Keratinocyte (primary cell): ENCODE data around the gene SIPA1L3. TPM values are rescaled to one million over a fixed set of nuclear protein-coding genes. Genes with fewer than 3 reads are reported as not detected.

Source experiments
- DNase-seq: peaks from one replicate; pipeline ENCODE4 v3.0.0-alpha.2; 2011; ENCODE audit warnings: low read depth, missing footprints, low spot score
- FAIRE-seq: peaks from 2 replicates; lab custom pipeline; 2011; peaks lifted over from hg19 to GRCh38; lab: Jason Lieb, UNC
- H2AFZ ChIP-seq: 2 replicates; pipeline ENCODE4 v1.6.0; 2012; ENCODE audit warnings: low read length, control low read depth, inconsistent platforms; ENCODE audit not compliant: control insufficient read depth
- H3K27ac ChIP-seq: 2 replicates; pipeline ENCODE4 v1.5.1; 2011; ENCODE audit warnings: low read length; ENCODE audit not compliant: control insufficient read depth, insufficient read depth
- H3K27me3 ChIP-seq: 3 replicates; pipeline ENCODE4 v1.6.0; 2011; ENCODE audit warnings: low read length; ENCODE audit not compliant: control insufficient read depth, insufficient read depth; ENCODE audit errors: extremely low read depth
- H3K36me3 ChIP-seq, 2 experiments: 2 replicates in 1 of 2; 3 replicates in 1 of 2; pipeline ENCODE4 v1.5.1; 2011; ENCODE audit warnings: low read length in 2 of 2, mild to moderate bottlenecking in 1 of 2; ENCODE audit not compliant: control insufficient read depth in 2 of 2, insufficient read depth in 2 of 2; ENCODE audit errors: extremely low read depth in 1 of 2
- H3K4me1 ChIP-seq: 3 replicates; pipeline ENCODE4 v1.5.1; 2011; ENCODE audit warnings: low read length; ENCODE audit not compliant: control insufficient read depth, insufficient read depth; ENCODE audit errors: extremely low read depth
- H3K4me2 ChIP-seq: 3 replicates; pipeline ENCODE4 v1.6.0; 2011; ENCODE audit warnings: low read depth, low read length; ENCODE audit not compliant: control insufficient read depth, insufficient read depth; ENCODE audit errors: extremely low read depth
- H3K4me3 ChIP-seq, 3 experiments: fragments of 200-600 bp in 1 of 3; sonication (generic) in 1 of 3; 2 replicates in 2 of 3; 3 replicates in 1 of 3; pipeline ENCODE4 v1.5.1; 2011 to 2016; ENCODE audit warnings: low read length in 3 of 3, mild to moderate bottlenecking in 3 of 3, control low read depth in 2 of 3, inconsistent platforms in 1 of 3, low read depth in 1 of 3, mixed read lengths in 1 of 3, mixed run types in 1 of 3, moderate library complexity in 1 of 3; ENCODE audit not compliant: control insufficient read depth in 2 of 3, insufficient read depth in 2 of 3; ENCODE audit errors: extremely low read depth in 1 of 3
- H3K79me2 ChIP-seq: 2 replicates; pipeline ENCODE4 v1.6.0; 2012; ENCODE audit warnings: low read length; ENCODE audit not compliant: control insufficient read depth, insufficient read depth
- H3K9ac ChIP-seq: 3 replicates; pipeline ENCODE4 v1.6.0; 2011; ENCODE audit warnings: low read length; ENCODE audit not compliant: control insufficient read depth, insufficient read depth; ENCODE audit errors: extremely low read depth
- H3K9me1 ChIP-seq: 3 replicates; pipeline ENCODE4 v1.6.0; 2011; ENCODE audit warnings: low read length; ENCODE audit not compliant: control insufficient read depth, insufficient read depth; ENCODE audit errors: extremely low read depth
- H3K9me3 ChIP-seq: 2 replicates; pipeline ENCODE4 v1.5.1; 2012; ENCODE audit warnings: low read depth, low read length; ENCODE audit not compliant: control insufficient read depth
- H4K20me1 ChIP-seq: 3 replicates; pipeline ENCODE4 v1.6.0; 2011; ENCODE audit warnings: low read length; ENCODE audit not compliant: control insufficient read depth, insufficient read depth; ENCODE audit errors: extremely low read depth
- CTCF ChIP-seq, 3 experiments: IDR thresholded peaks in 1 of 3; conservative IDR thresholded peaks in 1 of 3; optimal IDR thresholded peaks in 1 of 3; 2 replicates in 2 of 3; 3 replicates in 1 of 3; pipeline versions ENCODE3 to v1.5.1; 2011; ENCODE audit warnings: low read length in 3 of 3, mild to moderate bottlenecking in 3 of 3, moderate library complexity in 2 of 3, control low read depth in 1 of 3, inconsistent platforms in 1 of 3; ENCODE audit not compliant: insufficient read depth in 2 of 3; ENCODE audit errors: extremely low read depth in 1 of 3
- EZH2 ChIP-seq: IDR thresholded peaks from one replicate; pipeline ENCODE4 v1.6.1; 2012; ENCODE audit warnings: inconsistent platforms, mild to moderate bottlenecking, low read length, moderate library complexity
- dilution Hi-C: fragments of 300-500 bp; cut with MboI; formaldehyde crosslinking; loops from one replicate; pipeline ENCODE4 v1.7.0; 2020; ENCODE audit warnings: low sequenced_read_pairs; ENCODE audit not compliant: extremely low pct_ligation_motif_present
- polyA plus RNA-seq, 5 experiments: library from polyadenylated mRNA; depleted of rRNA in 3 of 5; stranded (reverse) in 3 of 5; stranded (forward) in 1 of 5; unstranded in 1 of 5; fragments of >200 nt; gene quantifications; 1 replicate in 1 of 5; 2 replicates in 3 of 5; 3 replicates in 1 of 5; pipeline versions ENCODE4 v1.2.1 to v1.2.3, GENCODE V29; 2011 to 2012; ENCODE audit warnings: missing spikeins in 2 of 5, low read depth in 1 of 5, low replicate concordance in 1 of 5

SIPA1L3 gene
- polyA plus RNA-seq, 1 donor (not counting 4 experiments of a cell fraction or from before 2014, with no cell fraction given) = 8.0 TPM

DNA sequence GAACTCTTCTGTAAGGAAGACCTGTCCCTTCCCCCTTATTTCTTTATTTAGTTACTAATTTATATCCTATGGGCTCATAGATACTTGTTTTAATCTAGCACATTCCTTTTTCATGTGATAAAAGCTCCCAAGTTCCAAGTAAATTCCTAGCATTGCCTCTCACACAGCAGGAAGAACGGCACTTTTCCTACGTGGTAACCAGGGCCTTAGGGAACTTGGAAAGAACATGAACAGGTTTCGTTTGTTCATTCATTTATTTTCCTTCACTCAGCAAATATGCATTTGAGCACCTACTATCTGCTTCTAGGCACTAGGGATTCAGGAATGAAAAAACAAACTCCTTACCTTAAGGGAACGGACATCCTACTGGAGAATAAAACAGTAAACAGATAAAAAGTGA is 125.1 kb downstream of the SIPA1L3 start:
- Histone ChIP-seq H3K4me1 (no peaks in the 10 kb centered on the region), H3K9ac (no peak overlapping the region), H3K36me3 (peaks cover 2 to 3% of the 10 kb centered on the region in 2 experiments), H3K4me2 (no peak overlapping the region), H2AFZ (no peak overlapping the region), H3K9me1 (no peaks in the 10 kb centered on the region), H3K4me3 (no peak overlapping the region), H3K9me3 (no peaks in the 10 kb centered on the region), H4K20me1 (no peaks in the 10 kb centered on the region), H3K27ac (no peak overlapping the region), H3K79me2 (peaks cover 2% of the 10 kb centered on the region), H3K27me3 (no peaks in the 10 kb centered on the region)
- FAIRE-seq (no peak), DNase-seq (no peak)
- no peak for TF ChIP-seq EZH2
- TF ChIP-seq CTCF (optimal IDR thresholded peaks at IDR 0.05 in 1 of 3, IDR thresholded peaks at IDR 0.05 in 1 of 3, conservative IDR thresholded peaks at IDR 0.05 in 1 of 3; ENCODE audit: extremely low read depth in 1 of 3, insufficient read depth in 2 of 3, low read length in 3 of 3) = no peak
- dilution Hi-C loops = no loop called here

DNA sequence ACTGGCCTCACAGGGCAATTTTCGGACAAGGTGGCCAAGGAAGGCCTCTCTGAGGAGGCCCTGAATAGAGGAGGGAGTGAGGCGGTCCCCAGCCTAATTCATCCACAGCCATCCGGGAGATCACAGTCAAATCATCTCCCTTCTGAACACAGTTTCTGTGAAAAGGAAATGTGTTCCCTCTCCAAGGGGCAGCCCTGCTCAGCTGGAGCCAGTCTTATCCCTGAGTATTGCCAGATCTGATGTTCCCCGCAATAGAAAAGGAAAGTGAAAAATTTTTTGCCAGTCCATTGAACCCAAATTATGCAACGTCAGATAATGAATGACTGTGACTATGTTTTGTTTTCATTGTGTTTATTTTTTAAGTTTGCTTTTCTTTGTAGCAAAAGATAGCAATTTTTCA is 125.9 kb downstream of the SIPA1L3 start:
- Histone ChIP-seq H3K36me3 (peaks cover 2 to 3% of the 10 kb centered on the region in 2 experiments), H2AFZ (no peak overlapping the region), H3K4me3 (no peak overlapping the region), H3K79me2 (no peaks in the 10 kb centered on the region), H4K20me1 (no peaks in the 10 kb centered on the region), H3K9me1 (no peaks in the 10 kb centered on the region), H3K4me1 (no peaks in the 10 kb centered on the region), H3K9me3 (no peaks in the 10 kb centered on the region), H3K27ac (no peak overlapping the region), H3K4me2 (no peak overlapping the region), H3K9ac (no peak overlapping the region), H3K27me3 (no peaks in the 10 kb centered on the region)
- DNase-seq = no peak
- TF ChIP-seq CTCF (optimal IDR thresholded peaks at IDR 0.05 in 1 of 3, IDR thresholded peaks at IDR 0.05 in 1 of 3, conservative IDR thresholded peaks at IDR 0.05 in 1 of 3; ENCODE audit: extremely low read depth in 1 of 3, insufficient read depth in 2 of 3, low read length in 3 of 3) (no peak), EZH2 (no peak)
- no peak for FAIRE-seq
- dilution Hi-C loops = no loop called here
